GM18909 (cell line): ENCODE data around the gene KRTAP12-3.
"Not testable (repeated sequence)": the region's sequence is repeated elsewhere in the genome, so short reads cannot be mapped to it uniquely, and the experiment has no call there.

Source experiments
- ATAC-seq: cut with Tn5 transposase; IDR thresholded peaks from one replicate; pipeline ENCODE4 v1.9.1; 2021; ENCODE audit warnings: mild to moderate bottlenecking; ENCODE audit not compliant: unreplicated experiment, poor library complexity

KRTAP12-3 gene, protein sequence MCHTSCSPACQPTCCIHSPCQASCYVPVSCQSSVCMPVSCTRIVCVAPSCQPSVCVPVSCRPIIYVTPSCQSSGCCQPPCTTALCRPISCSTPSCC

DNA sequence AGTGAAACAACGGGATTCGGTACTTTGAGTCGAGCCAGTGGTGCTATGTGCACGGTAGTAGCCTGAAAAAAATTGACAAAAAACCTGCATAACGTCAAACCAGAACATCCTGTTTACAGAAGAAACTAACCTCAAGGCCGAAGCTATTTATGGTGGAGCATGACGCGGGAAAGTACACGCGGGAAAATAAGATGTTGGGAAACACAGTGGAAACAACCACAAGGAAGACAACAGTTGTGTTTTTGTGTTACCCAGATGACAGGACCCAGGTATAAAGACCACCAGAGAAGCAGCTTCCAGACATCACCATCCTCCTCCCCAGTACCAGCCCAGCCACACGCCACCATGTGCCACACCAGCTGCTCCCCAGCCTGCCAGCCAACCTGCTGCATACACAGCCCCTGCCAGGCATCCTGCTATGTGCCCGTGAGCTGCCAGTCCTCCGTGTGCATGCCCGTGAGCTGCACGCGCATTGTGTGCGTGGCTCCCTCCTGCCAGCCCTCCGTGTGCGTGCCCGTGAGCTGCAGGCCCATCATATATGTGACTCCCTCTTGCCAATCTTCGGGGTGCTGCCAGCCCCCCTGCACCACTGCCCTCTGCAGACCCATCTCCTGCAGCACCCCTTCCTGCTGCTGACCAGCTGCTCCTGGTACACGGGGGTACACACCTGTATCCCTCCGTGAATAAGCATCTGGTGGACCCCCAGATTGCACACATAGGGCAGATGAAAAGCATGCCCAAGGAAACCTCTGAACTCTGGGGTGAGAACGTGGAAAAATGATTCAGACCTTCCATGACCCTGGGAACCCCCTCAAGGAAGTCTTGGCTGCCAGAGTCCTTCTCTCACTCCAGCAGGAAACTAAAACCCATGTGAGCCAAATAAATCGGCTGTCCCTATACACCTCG, at the start of gene KRTAP12-3:
KRTAP12-3 (plus strand) TSS at position 298 of the 906 bp plus-strand sequence; CDS start at position 346, 48 bp downstream.
- ATAC-seq: no peak

- no peak for ATAC-seq
These were observed 48.5 kb upstream of the KRTAP12-3 start for GRCh38 chr21:44609193-44609592.

DNA sequence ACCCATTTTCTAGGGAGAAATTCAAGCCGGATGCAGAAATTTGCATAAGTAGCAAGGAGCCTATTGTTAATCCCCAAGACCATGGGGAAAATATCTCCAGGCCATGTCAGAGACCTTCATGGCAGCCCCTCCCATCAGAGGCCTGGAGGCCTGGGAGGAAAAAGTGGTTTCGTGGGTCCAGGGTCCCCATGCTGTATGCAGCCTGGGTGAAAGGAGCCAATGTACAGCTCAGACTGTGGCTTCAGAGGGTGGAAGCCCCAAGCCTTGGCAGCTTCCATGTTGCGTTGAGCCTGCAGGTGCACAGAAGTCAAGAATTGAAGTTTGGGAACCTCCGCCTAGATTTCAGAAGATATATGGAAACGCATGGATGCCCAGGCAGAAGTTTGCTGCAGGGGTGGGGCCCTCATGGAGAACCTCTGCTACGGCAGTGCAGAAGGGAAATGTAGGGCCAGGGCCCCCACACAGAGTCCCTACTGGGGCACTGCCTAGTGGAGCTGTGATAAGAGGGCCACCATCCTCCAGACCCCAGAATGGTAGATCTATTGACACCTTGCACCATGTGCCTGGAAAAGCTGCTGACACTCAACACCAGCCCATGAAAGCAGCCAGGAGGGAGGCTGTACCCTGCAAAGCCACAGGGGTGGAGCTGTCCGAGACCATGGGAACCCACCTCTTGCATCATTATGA, 47.4 kb upstream of the KRTAP12-3 start:
- not testable (repeated sequence) for ATAC-seq

- ATAC-seq: no peak
These were observed 46.2 kb upstream of the KRTAP12-3 start for GRCh38 chr21:44611551-44611950.

- ATAC-seq: no peak
These were observed 45.7 kb upstream of the KRTAP12-3 start, which contains the start of gene KRTAP10-8 for GRCh38 chr21:44612029-44612486. Gene KRTAP10-8, plus strand, starts transcription at chr21:44612079. Its CDS starts 22 bp downstream, at chr21:44612101.

DNA sequence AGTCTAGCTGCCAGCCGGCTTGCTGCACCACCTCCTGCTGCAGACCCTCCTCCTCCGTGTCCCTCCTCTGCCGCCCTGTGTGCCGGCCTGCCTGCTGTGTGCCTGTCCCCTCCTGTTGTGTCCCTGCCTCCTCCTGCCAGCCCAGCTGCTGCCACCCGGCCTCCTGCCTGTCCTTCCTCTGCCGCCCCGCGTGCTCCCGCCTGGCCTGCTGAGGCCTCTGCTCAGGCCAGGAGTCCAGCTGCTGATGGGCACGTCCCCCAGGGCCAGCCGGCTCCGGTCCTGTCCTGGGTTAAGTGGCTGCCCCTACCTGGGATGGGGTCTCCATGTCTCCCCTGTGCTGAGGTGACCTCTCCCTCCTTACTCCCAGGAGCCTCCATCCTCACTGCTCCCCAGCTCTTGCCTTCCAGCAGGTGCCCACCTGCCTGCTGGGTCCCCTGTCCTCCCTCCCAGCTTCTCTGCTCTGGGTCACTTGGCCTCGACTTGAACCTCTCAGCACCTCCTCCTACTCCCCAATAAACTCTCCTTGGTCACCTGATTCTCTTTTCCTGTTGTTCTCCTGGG, 45.0 kb upstream of the KRTAP12-3 start:
- ATAC-seq: no peak

- no peak for ATAC-seq
These were observed 44.2 kb upstream of the KRTAP12-3 start for GRCh38 chr21:44613386-44614155.

DNA sequence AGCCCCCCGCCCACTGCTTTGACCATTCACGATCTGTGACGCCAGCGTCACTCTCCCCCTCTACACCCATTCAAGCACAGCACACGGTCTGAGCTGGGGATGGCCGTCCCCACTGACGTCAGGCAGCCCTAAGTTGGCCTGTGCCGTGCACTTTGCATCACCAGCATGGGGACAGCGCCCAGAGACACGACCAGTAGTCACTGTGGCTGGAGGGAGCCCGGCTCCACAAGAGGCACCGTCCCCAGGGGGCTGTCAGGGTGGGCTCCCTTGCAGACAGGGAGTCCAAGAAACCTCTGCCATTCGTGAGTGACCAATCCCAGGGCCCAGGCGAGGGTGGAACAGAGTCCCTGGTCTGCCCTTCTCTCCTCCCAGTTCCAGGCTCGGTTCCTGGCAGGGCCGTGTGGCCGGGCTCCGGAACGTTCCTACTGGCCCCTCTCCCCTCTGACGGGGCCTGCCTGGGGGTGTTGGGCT, 43.5 kb upstream of the KRTAP12-3 start:
- no peak for ATAC-seq

GRCh38 chr21:44614961-44615391, 42.8 kb upstream of the KRTAP12-3 start:
- no peak for ATAC-seq

GRCh38 chr21:44615466-44615865, 42.3 kb upstream of the KRTAP12-3 start:
- ATAC-seq: no peak

DNA sequence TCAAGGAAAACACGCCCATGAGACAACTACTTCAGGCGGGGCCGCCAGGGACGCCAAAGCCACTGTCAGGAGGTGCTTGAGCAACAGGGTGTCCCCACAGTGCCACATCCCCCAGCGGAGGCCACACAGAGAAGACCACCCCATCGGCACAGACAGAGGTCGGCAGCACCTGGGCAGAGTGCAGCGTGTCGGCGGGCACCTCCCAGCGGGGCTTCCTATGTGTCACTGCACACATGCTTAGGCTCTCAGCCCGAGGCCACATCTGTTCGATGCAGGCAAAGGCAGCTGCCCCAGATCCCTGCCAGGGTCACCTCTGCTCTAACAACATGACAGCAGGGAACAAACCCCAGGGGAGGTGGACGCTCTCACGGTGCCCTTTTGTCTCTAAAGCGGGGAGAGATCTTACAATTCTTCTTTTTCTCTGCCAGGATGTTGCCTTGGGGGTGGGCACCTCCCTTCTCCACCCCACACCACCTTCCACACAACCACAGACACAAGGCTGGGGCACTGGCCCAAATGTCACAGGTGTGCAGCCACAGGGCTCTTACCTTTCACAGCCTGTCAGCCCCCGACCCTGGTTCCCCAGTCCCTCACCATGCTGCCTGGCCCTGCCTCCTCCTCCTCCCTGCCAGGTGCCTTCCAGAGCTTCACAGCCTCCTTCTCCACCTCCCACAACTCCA, 41.7 kb upstream of the KRTAP12-3 start:
- no peak for ATAC-seq

DNA sequence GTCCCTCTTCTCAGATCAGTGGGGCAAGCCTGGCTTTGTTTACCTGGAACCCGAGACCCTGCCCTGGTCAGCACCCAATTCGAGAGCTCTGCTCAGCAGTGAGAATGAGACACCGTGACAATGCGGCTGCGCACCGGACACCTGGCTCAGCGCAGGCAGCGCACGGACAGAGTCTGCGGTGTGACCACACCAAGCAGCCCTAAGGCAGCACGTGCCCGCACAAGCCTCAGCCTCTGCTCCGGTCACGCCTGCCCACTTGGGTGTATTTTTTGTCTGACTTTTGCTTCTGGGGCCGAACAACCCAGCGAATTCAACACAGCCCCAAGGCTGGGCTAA, 41.2 kb upstream of the KRTAP12-3 start:
- no peak for ATAC-seq

DNA sequence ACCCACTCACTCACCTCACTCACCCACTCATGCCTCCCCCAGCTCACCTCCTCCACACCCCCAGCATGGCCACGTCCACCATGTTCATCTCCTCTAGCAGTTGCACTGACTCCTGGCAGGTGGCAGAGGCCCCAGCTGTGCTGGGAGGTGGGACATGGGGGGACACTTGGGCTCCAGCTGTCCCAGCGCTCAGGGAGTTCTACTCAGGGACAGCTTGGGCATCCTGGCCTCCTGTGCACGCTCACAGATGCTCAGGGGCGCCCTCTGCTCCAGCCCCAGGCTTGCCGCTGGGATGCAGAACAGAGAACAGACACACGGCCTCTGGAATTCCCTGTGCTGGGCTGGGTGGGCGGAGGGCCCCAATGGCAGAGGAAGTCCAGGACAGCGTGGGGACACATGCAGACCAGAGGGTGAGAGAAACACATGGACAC, 40.6 kb upstream of the KRTAP12-3 start:
- no peak for ATAC-seq

GRCh38 chr21:44618504-44618903, 39.2 kb upstream of the KRTAP12-3 start:
- no peak for ATAC-seq

GRCh38 chr21:44618909-44619308, 38.8 kb upstream of the KRTAP12-3 start:
- no peak for ATAC-seq

DNA sequence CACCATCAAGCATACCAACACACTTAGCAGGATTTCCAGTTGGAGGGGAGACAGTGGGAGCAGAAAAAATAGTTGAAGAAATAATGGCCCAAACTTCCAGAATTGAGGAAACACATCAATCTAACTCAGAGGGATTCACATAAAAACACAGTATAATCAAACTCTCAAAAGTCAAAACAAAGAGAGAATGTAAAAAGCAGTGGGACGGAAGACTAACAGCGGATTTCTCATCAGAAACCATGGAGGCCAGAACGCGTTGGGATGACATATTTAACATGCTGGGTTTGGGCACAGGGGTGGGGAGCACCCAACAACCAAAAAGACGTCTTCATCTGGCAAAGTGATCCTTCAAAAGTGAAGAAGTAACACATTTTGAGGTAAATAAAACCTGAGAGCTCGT, 37.8 kb upstream of the KRTAP12-3 start:
- no peak for ATAC-seq

- no peak for ATAC-seq
These were observed 34.2 kb upstream of the KRTAP12-3 start for GRCh38 chr21:44623575-44623974.

DNA sequence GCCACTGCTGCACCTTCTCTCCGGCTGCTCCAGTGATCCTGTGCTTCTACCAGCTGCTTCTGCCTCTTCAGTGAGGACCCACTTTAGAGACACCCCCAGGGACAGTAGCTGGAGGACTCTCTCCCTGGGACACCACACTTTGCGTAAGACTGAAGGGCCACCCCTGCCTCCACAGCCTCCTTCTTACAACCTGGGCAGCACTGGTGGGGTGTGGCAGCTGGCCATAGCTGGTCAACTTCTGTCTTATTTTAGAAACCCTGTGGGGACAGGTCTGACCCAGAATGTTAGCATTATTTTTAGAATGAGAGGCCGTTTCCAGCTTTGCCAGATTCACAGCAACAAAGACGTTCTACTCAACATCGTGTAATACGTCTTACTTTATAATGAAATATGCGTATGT, 32.0 kb upstream of the KRTAP12-3 start:
- ATAC-seq: no peak

GRCh38 chr21:44626262-44626661, 31.5 kb upstream of the KRTAP12-3 start:
- no peak for ATAC-seq
